WTC11 (cell line): ENCODE results near the gene IFI27L2. TPM values are rescaled to one million over a fixed set of nuclear protein-coding genes. Genes with fewer than 3 reads are reported as not detected.

ENCODE experiments used
- ATAC-seq: fragments of 200-7000 bp; cut with Tn5 transposase; 2 replicates; pipeline ENCODE4 v1.10.0; 2021; ENCODE audit warnings: mild to moderate bottlenecking, moderate library complexity
- CTCF ChIA-PET: fragments of 300-600 bp; sonication (Branson Sonifier 250); formaldehyde crosslinking; loops from one replicate; lab custom pipeline; 2021; ENCODE audit warnings: antibody characterized with exemption; lab: Charles Lee
- POLR2A ChIA-PET: fragments of 350-600 bp; sonication (Branson Sonifier 250); formaldehyde crosslinking; loops from one replicate; lab custom pipeline; 2021; ENCODE audit warnings: antibody characterized with exemption; lab: Charles Lee
- DNase-seq: peaks from one replicate; pipeline ENCODE4 v3.0.0; 2021; ENCODE audit warnings: low spot score
- H3K27ac Mint-ChIP-seq: 2 replicates; pipeline ENCODE4 v1.8.0; 2021; ENCODE audit warnings: mixed read lengths
- H3K27me3 Mint-ChIP-seq: 2 replicates; pipeline ENCODE4 v1.8.0; 2021; ENCODE audit warnings: low read depth, mild to moderate bottlenecking, moderate library complexity, mixed read lengths
- H3K36me3 Mint-ChIP-seq: 2 replicates; pipeline ENCODE4 v1.8.0; 2021; ENCODE audit warnings: mixed read lengths
- H3K4me1 Mint-ChIP-seq: 2 replicates; pipeline ENCODE4 v1.8.0; 2022; ENCODE audit warnings: mixed read lengths
- H3K4me3 Mint-ChIP-seq: 2 replicates; pipeline ENCODE4 v1.8.0; 2021; ENCODE audit warnings: mild to moderate bottlenecking, moderate library complexity, mixed read lengths
- H3K9me3 Mint-ChIP-seq: 2 replicates; pipeline ENCODE4 v1.8.0; 2021; ENCODE audit warnings: mixed read lengths
- ELF4 ChIP-seq: sonication (generic); formaldehyde crosslinking; IDR thresholded peaks from 2 replicates; pipeline ENCODE4 v1.8.1; 2022; ENCODE audit warnings: low read depth, mild to moderate bottlenecking, moderate library complexity, missing genetic modification reagents
- ESRRA ChIP-seq: sonication (generic); formaldehyde crosslinking; IDR thresholded peaks from 2 replicates; pipeline ENCODE4 v1.8.1; 2022; ENCODE audit warnings: mild to moderate bottlenecking, missing genetic modification reagents, borderline replicate concordance
- FOXJ3 ChIP-seq: sonication (generic); formaldehyde crosslinking; IDR thresholded peaks from 2 replicates; pipeline ENCODE4 v1.9.0; 2021; ENCODE audit warnings: missing genetic modification reagents, mild to moderate bottlenecking, borderline replicate concordance
- FOXP1 ChIP-seq: sonication (generic); formaldehyde crosslinking; IDR thresholded peaks from 2 replicates; pipeline ENCODE4 v1.8.0; 2022; ENCODE audit warnings: missing genetic modification reagents, mild to moderate bottlenecking, moderate library complexity, borderline replicate concordance
- GTF2I ChIP-seq: fragments of 250-450 bp; sonication (Bioruptor Pico); conservative IDR thresholded peaks from 2 replicates; pipeline ENCODE4 v1.4.0; 2021; ENCODE audit warnings: mild to moderate bottlenecking
- HMGA2 ChIP-seq: fragments of 250-450 bp; sonication (Bioruptor Pico); IDR thresholded peaks from 2 replicates; pipeline ENCODE4 v1.4.0; 2021; ENCODE audit warnings: mild to moderate bottlenecking, moderate library complexity
- MXD4 ChIP-seq: fragments of 250-450 bp; sonication (Bioruptor Pico); IDR thresholded peaks from 2 replicates; pipeline ENCODE4 v1.8.0; 2021; ENCODE audit warnings: mild to moderate bottlenecking, moderate library complexity, borderline replicate concordance
- NFATC4 ChIP-seq: fragments of 250-450 bp; sonication (Bioruptor Pico); IDR thresholded peaks from 2 replicates; pipeline ENCODE4 v1.9.0; 2021; ENCODE audit warnings: mild to moderate bottlenecking
- NR2C2 ChIP-seq: sonication (generic); formaldehyde crosslinking; IDR thresholded peaks from 2 replicates; pipeline ENCODE4 v1.8.0; 2022; ENCODE audit warnings: mild to moderate bottlenecking, missing genetic modification reagents
- PRRX2 ChIP-seq: fragments of 250-450 bp; sonication (Bioruptor Pico); IDR thresholded peaks from 2 replicates; pipeline ENCODE4 v1.8.0; 2021; ENCODE audit warnings: mild to moderate bottlenecking
- SMAD3 ChIP-seq: sonication (generic); formaldehyde crosslinking; IDR thresholded peaks from 2 replicates; pipeline ENCODE4 v1.8.0; 2022; ENCODE audit warnings: missing genetic modification reagents, mild to moderate bottlenecking, borderline replicate concordance
- SOX15 ChIP-seq: fragments of 250-450 bp; sonication (Bioruptor Pico); IDR thresholded peaks from 2 replicates; pipeline ENCODE4 v1.9.0; 2021; ENCODE audit warnings: mild to moderate bottlenecking
- TP53 ChIP-seq: sonication (generic); formaldehyde crosslinking; IDR thresholded peaks from 2 replicates; pipeline ENCODE4 v1.8.1; 2023; ENCODE audit warnings: mild to moderate bottlenecking, missing genetic modification reagents
- ZNF423 ChIP-seq: fragments of 250-450 bp; sonication (Bioruptor Pico); IDR thresholded peaks from 2 replicates; pipeline ENCODE4 v2.1.2; 2022; ENCODE audit warnings: mild to moderate bottlenecking, moderate library complexity
- total RNA-seq: library from RNA; stranded (reverse); gene quantifications from 3 replicates; pipeline ENCODE4 v1.2.3, GENCODE V29; 2021
- TF ChIP-seq, protein P1 (sequence below): fragments of 250-450 bp; sonication (Bioruptor Pico); IDR thresholded peaks from 2 replicates; pipeline ENCODE4 v1.9.0; 2021; ENCODE audit warnings: mild to moderate bottlenecking
- TF ChIP-seq, protein P2 (sequence below): sonication (generic); formaldehyde crosslinking; IDR thresholded peaks from 2 replicates; pipeline ENCODE4 v1.8.1; 2022; ENCODE audit warnings: mild to moderate bottlenecking, moderate library complexity, missing genetic modification reagents
- TF ChIP-seq, protein P3 (sequence below): sonication (generic); formaldehyde crosslinking; IDR thresholded peaks from 2 replicates; pipeline ENCODE4 v1.8.1; 2023; ENCODE audit warnings: mild to moderate bottlenecking, moderate library complexity, missing genetic modification reagents
- TF ChIP-seq, protein P4 (sequence below): sonication (generic); formaldehyde crosslinking; IDR thresholded peaks from 2 replicates; pipeline ENCODE4 v1.8.1; 2022; ENCODE audit warnings: low read depth, missing genetic modification reagents, borderline replicate concordance
- TF ChIP-seq, protein P5 (sequence below): sonication (generic); formaldehyde crosslinking; IDR thresholded peaks from 2 replicates; pipeline ENCODE4 v1.8.1; 2023; ENCODE audit warnings: mild to moderate bottlenecking, missing genetic modification reagents, moderate library complexity
- TF ChIP-seq, protein P6 (sequence below): sonication (generic); formaldehyde crosslinking; conservative IDR thresholded peaks from 2 replicates; pipeline ENCODE4 v1.8.1; 2023; ENCODE audit warnings: mild to moderate bottlenecking, low read depth, missing genetic modification reagents, moderate library complexity
- TF ChIP-seq, protein P7 (sequence below): sonication (generic); formaldehyde crosslinking; IDR thresholded peaks from 2 replicates; pipeline ENCODE4 v1.8.1; 2022; ENCODE audit warnings: missing genetic modification reagents, borderline replicate concordance
- TF ChIP-seq, protein P8 (sequence below): fragments of 250-450 bp; sonication (Bioruptor Pico); IDR thresholded peaks from 2 replicates; pipeline ENCODE4 v1.9.0; 2021; ENCODE audit warnings: moderate library complexity, mild to moderate bottlenecking, inconsistent platforms, borderline replicate concordance

IFI27L2 gene
- total RNA-seq, 1 experiment from 2014 or later = 22.1 TPM

DNA sequence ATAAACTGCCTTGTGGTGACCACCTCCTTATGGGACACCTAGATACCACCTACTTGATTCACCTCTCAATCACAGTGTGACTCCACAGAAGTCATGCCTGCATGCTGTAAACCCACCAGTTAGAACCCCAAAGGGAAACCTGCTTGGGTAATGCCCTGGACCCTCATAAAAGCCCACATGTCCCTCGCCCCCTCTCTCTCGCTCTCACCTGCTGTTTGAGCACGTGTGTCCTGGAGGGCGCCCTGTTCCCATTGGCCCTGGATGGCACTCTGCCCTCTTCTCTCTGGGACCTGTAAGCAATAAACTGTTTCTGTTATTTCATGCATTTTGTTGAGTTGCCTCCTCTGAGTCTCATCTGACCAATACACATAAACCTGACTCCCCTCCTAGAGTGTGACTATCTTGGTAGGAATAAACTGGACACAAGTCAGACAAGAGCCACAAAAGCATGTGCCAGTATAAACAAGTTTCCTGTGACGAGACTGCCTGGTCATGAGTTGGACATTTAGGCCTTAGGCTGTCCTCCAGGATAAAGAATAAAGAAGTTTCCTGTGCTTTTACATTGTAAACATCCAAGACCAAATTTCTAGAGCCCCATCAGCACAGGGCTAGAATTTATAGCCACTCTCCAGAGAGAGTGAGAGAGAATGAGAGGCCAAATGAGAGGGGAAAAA lies 8.6 kb downstream of the IFI27L2 start:
- H3K36me3 Mint-ChIP-seq = no peaks in the 10 kb centered on the region
- CTCF ChIA-PET = interaction anchor here (1.2 kb wide), 1 partner anchor 16 kb away, joined by 5 read pairs; no protein-coding TSS in a partner anchor
- no peak overlapping the region for H3K4me3 Mint-ChIP-seq
- H3K27ac Mint-ChIP-seq = no peak overlapping the region
- H3K9me3 Mint-ChIP-seq = peaks cover 14% of the 10 kb centered on the region
- POLR2A ChIA-PET = no interaction called here
- H3K4me1 Mint-ChIP-seq = no peaks in the 10 kb centered on the region
- no peak for ATAC-seq
- TF ChIP-seq, protein P1, sequence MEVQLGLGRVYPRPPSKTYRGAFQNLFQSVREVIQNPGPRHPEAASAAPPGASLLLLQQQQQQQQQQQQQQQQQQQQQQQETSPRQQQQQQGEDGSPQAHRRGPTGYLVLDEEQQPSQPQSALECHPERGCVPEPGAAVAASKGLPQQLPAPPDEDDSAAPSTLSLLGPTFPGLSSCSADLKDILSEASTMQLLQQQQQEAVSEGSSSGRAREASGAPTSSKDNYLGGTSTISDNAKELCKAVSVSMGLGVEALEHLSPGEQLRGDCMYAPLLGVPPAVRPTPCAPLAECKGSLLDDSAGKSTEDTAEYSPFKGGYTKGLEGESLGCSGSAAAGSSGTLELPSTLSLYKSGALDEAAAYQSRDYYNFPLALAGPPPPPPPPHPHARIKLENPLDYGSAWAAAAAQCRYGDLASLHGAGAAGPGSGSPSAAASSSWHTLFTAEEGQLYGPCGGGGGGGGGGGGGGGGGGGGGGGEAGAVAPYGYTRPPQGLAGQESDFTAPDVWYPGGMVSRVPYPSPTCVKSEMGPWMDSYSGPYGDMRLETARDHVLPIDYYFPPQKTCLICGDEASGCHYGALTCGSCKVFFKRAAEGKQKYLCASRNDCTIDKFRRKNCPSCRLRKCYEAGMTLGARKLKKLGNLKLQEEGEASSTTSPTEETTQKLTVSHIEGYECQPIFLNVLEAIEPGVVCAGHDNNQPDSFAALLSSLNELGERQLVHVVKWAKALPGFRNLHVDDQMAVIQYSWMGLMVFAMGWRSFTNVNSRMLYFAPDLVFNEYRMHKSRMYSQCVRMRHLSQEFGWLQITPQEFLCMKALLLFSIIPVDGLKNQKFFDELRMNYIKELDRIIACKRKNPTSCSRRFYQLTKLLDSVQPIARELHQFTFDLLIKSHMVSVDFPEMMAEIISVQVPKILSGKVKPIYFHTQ (CRISPR knock-in tag) = no peak
- TF ChIP-seq, protein P2, sequence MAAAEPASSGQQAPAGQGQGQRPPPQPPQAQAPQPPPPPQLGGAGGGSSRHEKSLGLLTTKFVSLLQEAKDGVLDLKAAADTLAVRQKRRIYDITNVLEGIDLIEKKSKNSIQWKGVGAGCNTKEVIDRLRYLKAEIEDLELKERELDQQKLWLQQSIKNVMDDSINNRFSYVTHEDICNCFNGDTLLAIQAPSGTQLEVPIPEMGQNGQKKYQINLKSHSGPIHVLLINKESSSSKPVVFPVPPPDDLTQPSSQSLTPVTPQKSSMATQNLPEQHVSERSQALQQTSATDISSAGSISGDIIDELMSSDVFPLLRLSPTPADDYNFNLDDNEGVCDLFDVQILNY (CRISPR knock-in tag) = no peak
- TF ChIP-seq ZNF423 (no peak), SOX15 (CRISPR knock-in tag) (no peak), PRRX2 (no peak), NR2C2 (CRISPR knock-in tag) (no peak), GTF2I (CRISPR knock-in tag) (no peak), TP53 (CRISPR knock-in tag) (no peak), FOXJ3 (CRISPR knock-in tag) (no peak), MXD4 (no peak)
- TF ChIP-seq, protein P3, sequence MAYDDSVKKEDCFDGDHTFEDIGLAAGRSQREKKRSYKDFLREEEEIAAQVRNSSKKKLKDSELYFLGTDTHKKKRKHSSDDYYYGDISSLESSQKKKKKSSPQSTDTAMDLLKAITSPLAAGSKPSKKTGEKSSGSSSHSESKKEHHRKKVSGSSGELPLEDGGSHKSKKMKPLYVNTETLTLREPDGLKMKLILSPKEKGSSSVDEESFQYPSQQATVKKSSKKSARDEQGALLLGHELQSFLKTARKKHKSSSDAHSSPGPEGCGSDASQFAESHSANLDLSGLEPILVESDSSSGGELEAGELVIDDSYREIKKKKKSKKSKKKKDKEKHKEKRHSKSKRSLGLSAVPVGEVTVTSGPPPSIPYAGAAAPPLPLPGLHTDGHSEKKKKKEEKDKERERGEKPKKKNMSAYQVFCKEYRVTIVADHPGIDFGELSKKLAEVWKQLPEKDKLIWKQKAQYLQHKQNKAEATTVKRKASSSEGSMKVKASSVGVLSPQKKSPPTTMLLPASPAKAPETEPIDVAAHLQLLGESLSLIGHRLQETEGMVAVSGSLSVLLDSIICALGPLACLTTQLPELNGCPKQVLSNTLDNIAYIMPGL = no peak
- TF ChIP-seq, protein P4, sequence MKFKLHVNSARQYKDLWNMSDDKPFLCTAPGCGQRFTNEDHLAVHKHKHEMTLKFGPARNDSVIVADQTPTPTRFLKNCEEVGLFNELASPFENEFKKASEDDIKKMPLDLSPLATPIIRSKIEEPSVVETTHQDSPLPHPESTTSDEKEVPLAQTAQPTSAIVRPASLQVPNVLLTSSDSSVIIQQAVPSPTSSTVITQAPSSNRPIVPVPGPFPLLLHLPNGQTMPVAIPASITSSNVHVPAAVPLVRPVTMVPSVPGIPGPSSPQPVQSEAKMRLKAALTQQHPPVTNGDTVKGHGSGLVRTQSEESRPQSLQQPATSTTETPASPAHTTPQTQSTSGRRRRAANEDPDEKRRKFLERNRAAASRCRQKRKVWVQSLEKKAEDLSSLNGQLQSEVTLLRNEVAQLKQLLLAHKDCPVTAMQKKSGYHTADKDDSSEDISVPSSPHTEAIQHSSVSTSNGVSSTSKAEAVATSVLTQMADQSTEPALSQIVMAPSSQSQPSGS (CRISPR knock-in tag) = no peak
- TF ChIP-seq, protein P5, sequence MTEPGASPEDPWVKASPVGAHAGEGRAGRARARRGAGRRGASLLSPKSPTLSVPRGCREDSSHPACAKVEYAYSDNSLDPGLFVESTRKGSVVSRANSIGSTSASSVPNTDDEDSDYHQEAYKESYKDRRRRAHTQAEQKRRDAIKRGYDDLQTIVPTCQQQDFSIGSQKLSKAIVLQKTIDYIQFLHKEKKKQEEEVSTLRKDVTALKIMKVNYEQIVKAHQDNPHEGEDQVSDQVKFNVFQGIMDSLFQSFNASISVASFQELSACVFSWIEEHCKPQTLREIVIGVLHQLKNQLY (CRISPR knock-in tag) = no peak
- H3K27me3 Mint-ChIP-seq = peaks cover 18% of the 10 kb centered on the region
- no peak for DNase-seq

DNA sequence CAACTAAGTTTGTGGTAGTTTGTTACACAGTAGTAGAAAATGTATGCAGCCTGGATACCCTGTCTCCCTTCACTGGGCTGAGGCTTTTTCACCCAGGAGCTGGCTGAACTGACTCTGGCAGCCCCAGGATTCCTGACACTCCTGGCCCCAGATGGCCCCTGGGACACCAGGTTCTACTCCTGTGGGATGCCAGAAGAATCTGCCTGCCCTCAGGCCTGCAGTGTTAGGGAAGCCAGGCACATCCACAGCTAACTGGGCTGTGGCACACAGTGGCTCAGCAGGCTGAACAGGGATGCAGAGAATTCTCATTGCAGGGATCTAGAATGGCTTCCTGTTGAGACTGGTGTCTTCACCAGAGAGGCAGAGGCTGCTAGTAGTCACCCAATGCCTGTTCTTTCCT lies 10.3 kb downstream of the IFI27L2 start:
- CTCF ChIA-PET = interaction anchor here (1.4 to 1.9 kb wide), 2 partner anchors 13 to 17 kb away, joined by 5 to 6 read pairs; no protein-coding TSS in a partner anchor
- POLR2A ChIA-PET = no interaction called here
- H3K9me3 Mint-ChIP-seq = peaks cover 14% of the 10 kb centered on the region
- TF ChIP-seq, protein P6, sequence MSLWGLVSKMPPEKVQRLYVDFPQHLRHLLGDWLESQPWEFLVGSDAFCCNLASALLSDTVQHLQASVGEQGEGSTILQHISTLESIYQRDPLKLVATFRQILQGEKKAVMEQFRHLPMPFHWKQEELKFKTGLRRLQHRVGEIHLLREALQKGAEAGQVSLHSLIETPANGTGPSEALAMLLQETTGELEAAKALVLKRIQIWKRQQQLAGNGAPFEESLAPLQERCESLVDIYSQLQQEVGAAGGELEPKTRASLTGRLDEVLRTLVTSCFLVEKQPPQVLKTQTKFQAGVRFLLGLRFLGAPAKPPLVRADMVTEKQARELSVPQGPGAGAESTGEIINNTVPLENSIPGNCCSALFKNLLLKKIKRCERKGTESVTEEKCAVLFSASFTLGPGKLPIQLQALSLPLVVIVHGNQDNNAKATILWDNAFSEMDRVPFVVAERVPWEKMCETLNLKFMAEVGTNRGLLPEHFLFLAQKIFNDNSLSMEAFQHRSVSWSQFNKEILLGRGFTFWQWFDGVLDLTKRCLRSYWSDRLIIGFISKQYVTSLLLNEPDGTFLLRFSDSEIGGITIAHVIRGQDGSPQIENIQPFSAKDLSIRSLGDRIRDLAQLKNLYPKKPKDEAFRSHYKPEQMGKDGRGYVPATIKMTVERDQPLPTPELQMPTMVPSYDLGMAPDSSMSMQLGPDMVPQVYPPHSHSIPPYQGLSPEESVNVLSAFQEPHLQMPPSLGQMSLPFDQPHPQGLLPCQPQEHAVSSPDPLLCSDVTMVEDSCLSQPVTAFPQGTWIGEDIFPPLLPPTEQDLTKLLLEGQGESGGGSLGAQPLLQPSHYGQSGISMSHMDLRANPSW = no peak
- no peak for TF ChIP-seq ELF4 (CRISPR knock-in tag)
- TF ChIP-seq NFATC4 = no peak
- TF ChIP-seq, protein P7, sequence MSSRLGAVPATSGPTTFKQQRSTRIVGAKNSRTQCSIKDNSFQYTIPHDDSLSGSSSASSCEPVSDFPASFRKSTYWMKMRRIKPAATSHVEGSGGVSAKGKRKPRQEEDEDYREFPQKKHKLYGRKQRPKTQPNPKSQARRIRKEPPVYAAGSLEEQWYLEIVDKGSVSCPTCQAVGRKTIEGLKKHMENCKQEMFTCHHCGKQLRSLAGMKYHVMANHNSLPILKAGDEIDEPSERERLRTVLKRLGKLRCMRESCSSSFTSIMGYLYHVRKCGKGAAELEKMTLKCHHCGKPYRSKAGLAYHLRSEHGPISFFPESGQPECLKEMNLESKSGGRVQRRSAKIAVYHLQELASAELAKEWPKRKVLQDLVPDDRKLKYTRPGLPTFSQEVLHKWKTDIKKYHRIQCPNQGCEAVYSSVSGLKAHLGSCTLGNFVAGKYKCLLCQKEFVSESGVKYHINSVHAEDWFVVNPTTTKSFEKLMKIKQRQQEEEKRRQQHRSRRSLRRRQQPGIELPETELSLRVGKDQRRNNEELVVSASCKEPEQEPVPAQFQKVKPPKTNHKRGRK (CRISPR knock-in tag) = no peak
- TF ChIP-seq ESRRA (CRISPR knock-in tag) = no peak
- no peak for TF ChIP-seq FOXJ3 (CRISPR knock-in tag)
- TF ChIP-seq HMGA2 (CRISPR knock-in tag) = no peak
- no peak for TF ChIP-seq SMAD3 (CRISPR knock-in tag)
- no peak for TF ChIP-seq FOXP1 (CRISPR knock-in tag)
- TF ChIP-seq, protein P8, sequence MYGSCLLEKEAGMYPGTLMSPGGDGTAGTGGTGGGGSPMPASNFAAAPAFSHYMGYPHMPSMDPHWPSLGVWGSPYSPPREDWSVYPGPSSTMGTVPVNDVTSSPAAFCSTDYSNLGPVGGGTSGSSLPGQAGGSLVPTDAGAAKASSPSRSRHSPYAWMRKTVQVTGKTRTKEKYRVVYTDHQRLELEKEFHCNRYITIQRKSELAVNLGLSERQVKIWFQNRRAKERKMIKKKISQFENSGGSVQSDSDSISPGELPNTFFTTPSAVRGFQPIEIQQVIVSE = no peak

More for the DNA sequence above, 10.3 kb downstream of the IFI27L2 start:
- DNase-seq (no peak), ATAC-seq (no peak)
- Mint-ChIP-seq H3K4me1 (no peaks in the 10 kb centered on the region), H3K4me3 (no peak overlapping the region), H3K27ac (no peak overlapping the region), H3K27me3 (peaks cover 18% of the 10 kb centered on the region), H3K36me3 (no peaks in the 10 kb centered on the region)
